Stimulated activated CD4-positive, alpha-beta T cell treated with anti-CD3 and anti-CD28 coated beads, Interleukin-12 subunit alpha, Interleukin-12 subunit beta, amount 100 ng/mL, for 24 hours (primary cell): ENCODE measurements around the gene SEPTIN5.
"Not testable (repeated sequence)": the region's sequence is repeated elsewhere in the genome, so short reads cannot be mapped to it uniquely, and the experiment has no call there.

ENCODE experiments used
- DNase-seq, 2 experiments: peaks; one replicate each; pipeline ENCODE4 v3.0.0-alpha.2; 2020; ENCODE audit warnings: low read depth in 2 of 2

Gene SEPTIN5

GRCh38 chr22:19680911-19681862, 33.1 kb upstream of the SEPTIN5 start:
- no peak for DNase-seq

- no peak for DNase-seq
Measured at GRCh38 chr22:19681863-19682245, 32.4 kb upstream of the SEPTIN5 start.

DNA sequence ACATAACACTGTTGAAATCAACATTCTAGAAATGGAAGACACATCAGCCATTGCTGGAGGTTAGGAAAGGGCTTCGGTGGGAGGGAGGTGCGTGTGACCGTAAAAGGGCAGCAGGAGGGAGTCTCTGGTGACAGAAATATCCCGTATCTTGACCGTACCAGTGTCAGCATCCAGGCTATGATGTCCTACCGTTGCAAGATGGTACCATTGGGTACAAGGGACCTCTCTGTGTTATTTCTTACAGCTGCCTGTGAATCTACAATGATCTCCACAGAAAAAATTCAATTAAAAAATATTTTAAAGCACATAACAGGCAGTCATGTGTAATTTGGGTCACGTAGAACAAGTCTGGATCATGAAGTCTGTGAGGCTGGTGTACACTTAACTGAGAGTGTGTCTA, 27.4 kb upstream of the SEPTIN5 start:
- DNase-seq, result no peak

DNA sequence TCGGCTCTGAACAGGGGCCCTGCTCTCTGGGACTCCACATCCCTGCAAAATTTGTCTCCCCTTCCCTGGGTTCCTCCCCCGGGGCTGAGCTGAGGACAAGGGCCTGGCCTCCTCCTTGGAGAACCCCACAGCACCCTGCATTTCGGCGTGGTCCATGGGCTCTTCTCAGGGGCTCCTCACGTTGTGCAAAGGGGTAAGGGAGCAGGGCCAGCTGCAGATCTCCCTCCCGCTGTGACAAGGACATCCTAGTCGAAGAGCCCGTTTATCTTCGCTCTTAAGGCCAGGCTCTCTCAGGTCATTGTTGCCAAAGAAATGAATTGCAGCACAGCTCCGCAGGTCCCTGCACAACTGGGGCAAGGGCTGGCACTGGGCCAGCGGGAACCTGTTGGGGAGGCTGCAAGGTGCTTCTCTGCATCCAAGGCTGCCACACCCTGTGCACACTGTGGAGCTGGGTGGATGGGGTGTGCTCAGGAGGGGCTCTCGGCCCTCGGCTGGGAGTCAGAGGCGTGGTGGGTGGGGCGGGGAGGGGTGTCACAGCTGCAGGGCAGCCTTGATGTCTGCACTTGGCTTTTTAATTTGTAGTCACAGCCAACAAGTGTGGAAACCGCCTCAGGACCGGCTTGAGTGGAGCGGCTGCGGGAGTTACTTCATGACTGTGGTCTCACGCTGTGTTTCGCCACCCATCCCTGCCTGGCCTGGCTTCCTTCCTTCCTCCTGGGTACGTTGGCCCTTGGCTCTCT, 26.6 kb upstream of the SEPTIN5 start:
- no peak for DNase-seq

DNA sequence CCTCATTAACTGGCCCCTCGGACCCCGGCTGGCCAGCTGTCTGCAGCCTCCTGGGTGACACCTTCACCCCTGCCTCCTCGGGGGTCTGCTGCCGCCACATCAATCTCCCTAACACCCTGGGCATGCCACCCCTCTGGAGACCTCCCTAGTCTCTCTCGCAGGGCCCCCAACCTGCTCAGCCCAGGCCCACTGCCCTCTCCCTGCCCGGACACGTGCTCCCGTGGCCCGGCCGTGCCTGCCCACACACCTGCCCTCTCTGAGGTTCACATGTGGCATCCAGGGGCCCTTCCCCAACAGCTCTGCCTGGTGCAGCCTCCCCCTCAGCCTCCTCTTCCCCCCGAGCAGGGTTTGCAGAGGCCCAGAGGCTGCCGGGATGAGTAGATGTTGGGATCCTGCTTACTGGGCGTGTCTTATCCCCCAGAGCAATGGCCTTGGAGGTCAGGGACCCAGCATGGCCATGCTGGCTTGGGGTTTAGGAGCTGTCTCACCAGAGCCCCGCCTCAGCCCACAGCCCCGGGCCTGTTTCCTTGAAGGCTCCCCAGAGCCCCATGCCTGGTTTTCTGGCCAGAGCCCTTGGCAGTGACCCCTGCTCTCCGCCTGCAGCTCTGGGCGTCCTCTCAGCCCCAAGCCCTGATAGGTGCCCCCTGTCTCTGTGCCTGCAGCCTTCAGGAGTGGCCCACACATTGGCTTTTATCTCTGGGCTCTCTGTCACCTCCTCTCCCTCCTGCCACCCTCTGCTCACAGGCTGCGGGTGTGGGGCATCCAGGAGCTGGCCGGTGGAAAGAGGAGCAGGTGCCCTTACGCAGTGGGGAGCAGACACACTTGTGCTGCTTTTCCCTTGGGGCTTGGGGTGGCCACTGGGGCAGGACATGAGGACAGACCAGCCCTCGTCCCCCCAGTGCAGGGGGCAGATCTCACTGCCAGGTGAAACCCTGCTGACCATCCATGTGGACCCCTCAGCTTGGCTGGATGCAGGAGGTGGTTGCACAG, 25.7 kb upstream of the SEPTIN5 start:
- no peak for DNase-seq

DNA sequence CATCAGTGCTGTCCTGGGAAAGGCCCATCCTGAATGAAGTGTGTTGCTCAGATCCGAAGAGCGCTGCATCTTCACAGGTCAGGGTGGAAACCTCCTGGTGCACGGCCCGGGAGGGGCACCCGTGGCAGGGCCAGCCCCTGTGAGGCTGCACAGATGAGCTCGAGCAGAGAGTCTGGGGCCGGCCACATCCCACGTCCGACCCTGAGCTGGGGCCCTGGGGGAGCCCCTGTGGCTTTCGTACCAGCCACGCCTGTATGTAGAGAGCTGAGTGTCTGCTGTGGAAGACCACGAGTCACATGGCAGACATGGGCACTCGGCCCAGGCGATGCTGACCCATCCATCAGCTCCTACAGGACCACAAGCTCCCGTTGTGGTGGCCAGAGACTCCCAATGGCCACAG, 24.9 kb upstream of the SEPTIN5 start:
- no peak for DNase-seq

- no peak for DNase-seq
Measured at GRCh38 chr22:19691007-19691720, 23.1 kb upstream of the SEPTIN5 start.

GRCh38 chr22:19691721-19692341, 22.5 kb upstream of the SEPTIN5 start:
- DNase-seq, result no peak

- no peak for DNase-seq
Measured at GRCh38 chr22:19693581-19693980, 20.7 kb upstream of the SEPTIN5 start.

DNA sequence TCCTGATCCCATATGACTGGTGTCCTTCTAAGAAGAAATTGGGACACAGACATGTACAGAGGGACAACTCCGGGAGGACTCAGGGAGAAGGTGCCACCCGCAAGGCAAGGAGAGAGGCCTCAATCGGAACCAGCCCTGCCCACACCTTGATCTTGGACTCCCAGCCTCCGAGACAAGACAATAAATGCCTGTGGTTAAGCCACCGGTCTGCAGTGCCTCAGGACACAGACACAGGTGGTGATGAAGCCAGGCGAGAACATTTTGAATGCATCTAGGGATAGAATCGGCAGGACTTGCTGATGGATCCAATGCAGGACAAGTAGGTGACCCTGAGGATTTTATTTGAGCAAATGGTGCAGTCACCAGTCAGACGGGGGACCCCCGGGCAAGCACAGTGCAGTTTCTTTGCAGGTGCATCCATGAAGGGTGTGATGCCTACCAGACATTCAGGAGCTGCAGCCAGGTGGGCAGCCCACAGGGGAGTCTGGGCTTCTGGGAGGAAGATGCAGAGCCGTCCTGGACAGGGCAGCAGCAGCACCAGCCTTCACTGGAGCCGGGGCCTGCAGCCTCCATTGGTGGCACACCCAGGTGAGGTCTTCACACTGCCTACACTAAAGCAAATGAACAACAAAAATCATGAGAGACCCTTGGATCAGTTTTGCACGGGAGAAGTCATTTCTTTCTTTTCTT, 20.2 kb upstream of the SEPTIN5 start:
- DNase-seq, result no peak

DNA sequence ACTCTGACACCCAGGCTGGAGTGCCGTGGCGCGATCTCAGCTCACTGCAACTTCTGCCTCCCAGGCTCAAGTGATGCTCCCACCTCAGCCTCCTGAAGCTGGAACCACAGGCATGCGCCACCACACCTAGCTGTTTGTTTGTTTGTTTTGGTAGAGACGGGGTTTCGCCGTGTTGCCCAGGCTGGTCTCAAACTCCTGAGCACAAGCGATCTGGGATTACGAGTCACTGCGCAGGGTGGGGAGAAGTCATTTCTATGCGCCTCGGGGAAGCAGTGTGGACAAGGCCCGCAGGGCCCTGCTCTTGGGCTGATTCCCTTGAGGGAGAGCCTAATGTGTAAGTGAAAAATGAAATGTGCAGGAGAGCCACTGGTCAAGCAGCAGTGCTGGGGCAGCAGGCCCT, 19.6 kb upstream of the SEPTIN5 start:
- DNase-seq, result no peak

DNA sequence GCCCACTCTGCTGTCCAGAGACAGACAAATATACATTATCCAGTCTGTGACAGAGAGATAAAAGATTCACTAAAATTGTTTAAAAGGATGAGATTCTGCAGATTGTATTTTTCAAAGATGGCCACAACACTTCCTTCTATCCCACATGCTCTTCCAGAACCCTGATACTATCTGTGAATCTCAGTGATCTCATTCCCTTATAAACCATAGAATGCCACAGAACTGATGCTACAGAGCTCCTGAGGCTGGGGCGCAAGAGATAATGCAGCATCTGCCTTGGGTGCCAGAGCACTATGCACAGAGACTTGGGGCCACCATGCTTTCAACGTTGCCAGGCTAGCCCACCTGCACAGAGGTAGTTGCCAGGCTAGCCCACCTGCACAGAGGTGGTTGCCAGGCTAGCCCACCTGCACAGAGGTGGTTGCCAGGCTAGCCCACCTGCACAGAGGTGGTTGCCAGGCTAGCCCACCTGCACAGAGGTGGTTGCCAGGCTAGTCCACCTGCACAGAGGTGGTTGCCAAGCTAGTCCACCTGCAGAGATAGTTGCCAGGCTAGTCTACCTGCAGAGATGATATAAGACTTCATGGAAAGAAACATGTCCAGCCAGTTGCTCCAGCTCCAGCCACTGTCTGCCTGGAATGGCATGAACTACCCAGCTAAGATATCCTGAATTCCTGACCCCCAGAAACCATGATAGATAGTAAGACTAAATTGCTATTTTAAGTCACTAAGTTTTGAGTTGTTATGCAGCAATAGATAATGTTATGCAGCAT, 17.6 kb upstream of the SEPTIN5 start:
- no peak for DNase-seq

- not testable (repeated sequence) for DNase-seq
Measured at GRCh38 chr22:19697871-19698270, 16.4 kb upstream of the SEPTIN5 start.

DNA sequence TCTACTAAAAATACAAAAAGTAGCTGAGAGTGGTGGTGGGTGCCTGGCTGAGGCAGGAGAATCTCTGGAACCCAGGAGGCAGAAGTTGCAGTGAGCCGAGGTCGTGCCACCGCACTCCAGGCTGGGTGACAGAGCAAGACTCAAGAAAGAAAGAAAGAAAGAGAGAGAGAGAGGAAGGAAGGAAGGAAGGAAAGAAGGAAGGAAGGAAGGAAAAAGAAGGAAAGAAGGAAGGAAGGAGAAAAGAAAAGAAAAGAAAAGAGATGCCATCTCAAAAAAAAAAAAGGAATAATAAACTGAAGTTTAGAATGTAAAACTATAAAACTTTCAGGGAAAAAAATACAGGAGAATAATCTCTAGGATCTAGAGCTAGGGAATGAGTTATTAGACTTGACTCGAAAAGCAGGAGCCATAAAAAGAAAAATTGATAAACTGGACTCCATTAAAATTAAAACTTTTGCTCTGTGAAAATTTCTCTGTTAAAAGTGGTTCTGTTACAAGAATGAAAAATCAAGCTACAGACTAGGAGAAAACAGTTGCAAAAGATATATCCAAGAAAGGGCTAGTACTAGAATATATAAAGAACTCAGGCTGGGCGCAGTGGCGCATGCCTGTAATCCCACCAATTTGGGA, 13.4 kb upstream of the SEPTIN5 start:
- no peak for DNase-seq

- no peak for DNase-seq
Measured at GRCh38 chr22:19701420-19702145, 12.7 kb upstream of the SEPTIN5 start.

DNA sequence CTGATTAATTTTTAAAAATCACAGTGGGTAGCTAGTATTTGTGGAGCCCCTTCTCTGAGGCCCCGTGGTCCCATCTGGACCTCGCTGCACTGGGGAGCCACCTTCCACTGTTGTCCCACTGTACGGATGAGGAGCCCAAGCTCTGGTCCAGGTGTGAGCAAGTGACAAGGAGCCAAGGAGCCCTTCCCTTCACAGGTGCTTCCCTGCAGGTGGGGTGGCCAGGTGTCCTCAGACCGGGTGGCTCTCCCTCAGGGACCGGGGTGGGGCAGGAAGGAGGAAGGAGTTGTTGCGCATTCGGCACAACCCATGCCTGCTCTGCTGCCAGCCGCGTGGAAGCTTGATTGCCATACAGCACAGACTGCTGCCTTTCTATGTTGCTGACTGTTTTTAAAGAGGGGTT, 10.4 kb upstream of the SEPTIN5 start:
- DNase-seq, result no peak

GRCh38 chr22:19704355-19705015, 9.8 kb upstream of the SEPTIN5 start:
- DNase-seq, result no peak
